LNCaP clone FGC (cell line): ENCODE results near the gene RPL18.
A peak's percentile ranks its signal among the peaks of the same experiment; 100 is the strongest.

Experiments
- DNase-seq: peaks from one replicate; pipeline ENCODE4 v3.0.0-alpha.2; 2011; ENCODE audit warnings: low read depth
- H3K4me3 ChIP-seq: 2 replicates; pipeline ENCODE4 v1.5.1; 2011; ENCODE audit warnings: mild to moderate bottlenecking, low read depth, low read length, control low read depth
- CTCF ChIP-seq: IDR thresholded peaks from 2 replicates; pipeline ENCODE4 v1.5.1; 2012; ENCODE audit warnings: mild to moderate bottlenecking; ENCODE audit not compliant: control insufficient read depth, insufficient read depth; ENCODE audit errors: extremely low read depth

The RPL18 gene

GRCh38 chr19:48637449-48637947 is 18.5 kb upstream of the RPL18 start:
- peak overlapping the region; percentile 72 for H3K4me3 ChIP-seq
- TF ChIP-seq CTCF: no peak
- DNase-seq: peak; percentile 95

DNA sequence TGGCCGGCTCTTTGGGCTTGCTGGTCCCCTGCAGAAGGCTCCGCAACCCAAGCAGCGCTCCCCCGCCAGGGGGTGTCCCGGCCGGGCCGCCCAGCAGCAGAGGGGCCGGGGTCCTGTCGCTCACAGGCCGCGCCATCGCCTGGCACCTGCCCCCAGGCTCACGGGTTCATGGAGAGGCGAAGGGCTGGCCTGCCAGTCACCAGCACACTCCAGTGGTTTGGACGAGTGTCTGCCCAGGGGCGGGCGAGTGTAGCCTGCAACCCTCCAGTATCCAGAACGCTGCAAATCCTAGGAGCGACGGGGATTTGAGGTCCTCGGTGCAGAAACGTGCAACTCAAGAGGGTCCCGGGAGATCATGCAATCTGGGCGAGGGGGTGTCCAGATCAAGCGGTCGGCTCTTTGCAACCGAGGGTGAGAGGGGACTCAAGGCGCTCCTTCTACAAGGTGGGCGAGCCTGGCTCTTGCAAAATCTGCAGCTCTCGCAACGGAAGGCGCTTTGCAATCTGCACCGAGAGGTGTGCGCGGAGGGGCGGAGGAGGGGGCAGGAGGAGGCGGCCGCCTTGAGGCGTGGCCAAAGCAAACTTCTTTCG is 18.0 kb upstream of the RPL18 start, which contains the start of gene DBP:
Gene DBP, minus strand, starts transcription at position 521 of the 590 bp plus-strand sequence. Its CDS starts 385 bp downstream, at position 136.
- DNase-seq: no peak
- H3K4me3 ChIP-seq: peak within 1 kb of the TSS; percentile 72
- TF ChIP-seq CTCF: no peak

DNA sequence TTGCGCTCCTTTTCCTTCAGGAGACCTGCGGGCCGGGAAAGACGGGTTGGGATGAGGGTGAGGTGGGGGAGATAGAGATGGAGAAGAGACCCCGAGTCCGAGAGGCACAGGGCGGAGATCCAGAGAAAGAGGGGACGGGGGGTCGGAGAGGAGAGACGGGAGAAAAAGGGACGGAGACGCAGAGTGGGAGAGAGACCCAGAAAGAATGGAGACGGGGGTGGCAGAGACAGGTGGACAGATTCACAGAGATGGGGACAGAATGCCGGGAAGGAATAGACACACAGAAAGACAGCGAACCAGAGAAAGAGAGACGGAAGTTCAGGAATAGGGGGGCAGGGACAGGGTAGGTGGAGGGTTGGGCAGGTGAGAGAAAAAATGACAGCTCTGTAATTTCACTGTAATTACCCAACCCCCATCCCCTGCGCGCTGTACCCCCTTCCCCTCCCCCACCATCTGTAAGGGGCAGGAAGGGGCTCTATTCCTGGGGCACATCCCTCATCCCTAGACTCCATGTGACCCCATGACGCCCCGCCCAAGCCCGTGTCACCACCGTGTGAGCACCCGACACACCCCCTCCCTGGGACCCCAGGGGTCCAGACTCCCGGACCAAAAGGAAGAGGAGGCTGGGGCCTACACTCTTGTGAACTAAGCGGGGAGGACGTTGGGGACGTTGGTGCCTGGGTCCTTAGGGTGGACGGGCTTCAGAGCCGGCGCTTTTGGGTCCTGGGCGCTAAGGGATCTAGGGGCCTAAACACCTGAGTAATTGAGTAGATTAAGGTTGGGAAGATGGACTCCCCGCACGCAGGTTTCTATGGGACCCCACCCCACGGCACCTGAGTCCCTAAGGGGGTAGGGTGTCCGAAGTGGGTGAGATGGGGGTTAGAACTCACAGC is 17.2 kb upstream of the RPL18 start:
- no peak for DNase-seq
- H3K4me3 ChIP-seq: peak overlapping the region; percentile 72
- no peak for TF ChIP-seq CTCF

- no peak for TF ChIP-seq CTCF
- peak overlapping the region; percentile 72 for H3K4me3 ChIP-seq
- DNase-seq: no peak
Observed at GRCh38 chr19:48635263-48635965, 16.4 kb upstream of the RPL18 start.

- TF ChIP-seq CTCF: no peak
- H3K4me3 ChIP-seq: peak overlapping the region; percentile 43
- DNase-seq: peak; percentile 89
Observed at GRCh38 chr19:48634424-48635262, 15.7 kb upstream of the RPL18 start.

DNA sequence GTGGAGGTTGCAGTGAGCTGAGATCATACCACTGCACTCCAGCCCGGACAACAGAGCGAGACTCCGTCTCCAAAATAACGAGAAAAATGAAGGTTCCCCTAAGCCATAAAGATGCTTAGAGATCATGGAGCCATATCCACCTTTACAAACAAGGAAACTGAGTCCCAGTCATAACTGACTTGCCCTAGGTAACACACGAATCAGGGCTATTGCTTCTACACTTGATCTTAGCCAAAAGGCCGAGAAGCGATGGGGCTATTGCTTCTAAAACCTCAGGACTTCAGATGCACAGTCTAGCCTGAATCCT is 15.0 kb upstream of the RPL18 start:
- DNase-seq: no peak
- TF ChIP-seq CTCF: no peak
- H3K4me3 ChIP-seq: peak overlapping the region; percentile 43
